ENCODE data around the gene PMS2.

Gene PMS2

GRCh38 chr7:6049780-6050179 lies 40.9 kb upstream of the PMS2 start:
- Histone ChIP-seq H3K79me2 (ENCODE audit: control insufficient read depth, low read length) (peaks cover 5% of the 10 kb centered on the region), H3K4me1 (ENCODE audit: control insufficient read depth, low read length) (no peaks in the 10 kb centered on the region), H3K4me2 (ENCODE audit: low read length) (no peak overlapping the region), H3F3A (ENCODE audit: control insufficient read depth, insufficient read depth) (0 out of 2 replicates have a peak, but pooled peaks cover 8% of the 10 kb centered on the region), H3K36me3 (ENCODE audit: control insufficient read depth, low read length) (peaks cover 73% of the 10 kb centered on the region), H3K27ac (ENCODE audit: low read depth, low read length) (no peak overlapping the region), H3K9me3 (ENCODE audit: control insufficient read depth, insufficient read depth, low read length) (no peaks in the 10 kb centered on the region), H3K4me3 (ENCODE audit: low read length) (no peak overlapping the region), H3K27me3 (ENCODE audit: control insufficient read depth, low read length) (no peaks in the 10 kb centered on the region), H3K9me2 (replicated peaks; ENCODE audit: control insufficient read depth, low read length) (no peaks in the 10 kb centered on the region), H4K20me1 (ENCODE audit: control insufficient read depth, insufficient read depth, low read depth, low read length) (no peaks in the 10 kb centered on the region)
- TF ChIP-seq EZH2phosphoT487 (IDR thresholded peaks at IDR 0.05; ENCODE audit: borderline replicate concordance, low read length) = no peak
- TF ChIP-seq CTCF (IDR thresholded peaks at IDR 0.05; ENCODE audit: low read depth, low read length, poor library complexity, severe bottlenecking) = no peak

GRCh38 chr7:6035686-6036085 lies 26.8 kb upstream of the PMS2 start:
- H3K4me2 ChIP-seq (ENCODE audit: low read length) = no peak overlapping the region
- H3K4me3 ChIP-seq (ENCODE audit: low read length) = no peak overlapping the region
- no peaks in the 10 kb centered on the region for H3K9me3 ChIP-seq (ENCODE audit: control insufficient read depth, insufficient read depth, low read length)
- no peak for TF ChIP-seq EZH2phosphoT487 (IDR thresholded peaks at IDR 0.05; ENCODE audit: borderline replicate concordance, low read length)
- no peak for TF ChIP-seq CTCF (IDR thresholded peaks at IDR 0.05; ENCODE audit: low read depth, low read length, poor library complexity, severe bottlenecking)
- H3K79me2 ChIP-seq (ENCODE audit: control insufficient read depth, low read length) = peaks cover 4% of the 10 kb centered on the region
- H3K36me3 ChIP-seq (ENCODE audit: control insufficient read depth, low read length) = peaks cover 87% of the 10 kb centered on the region
- H4K20me1 ChIP-seq (ENCODE audit: control insufficient read depth, insufficient read depth, low read depth, low read length) = peaks cover 10% of the 10 kb centered on the region; the same call in 1 of the 2 replicates
- no peaks in the 10 kb centered on the region for H3K27me3 ChIP-seq (ENCODE audit: control insufficient read depth, low read length)
- H3F3A ChIP-seq (ENCODE audit: control insufficient read depth, insufficient read depth) = peaks cover 2% of the 10 kb centered on the region; the same call in 1 of the 2 replicates
- H3K9me2 ChIP-seq (replicated peaks; ENCODE audit: control insufficient read depth, low read length) = no peaks in the 10 kb centered on the region
- no peaks in the 10 kb centered on the region for H3K4me1 ChIP-seq (ENCODE audit: control insufficient read depth, low read length)
- H3K27ac ChIP-seq (ENCODE audit: low read depth, low read length) = no peak overlapping the region

GRCh38 chr7:6035165-6035564 lies 26.3 kb upstream of the PMS2 start:
- Histone ChIP-seq H3K9me2 (replicated peaks; ENCODE audit: control insufficient read depth, low read length) (no peaks in the 10 kb centered on the region), H3K27me3 (ENCODE audit: control insufficient read depth, low read length) (no peaks in the 10 kb centered on the region), H3K36me3 (ENCODE audit: control insufficient read depth, low read length) (peaks cover 85% of the 10 kb centered on the region), H3K9me3 (ENCODE audit: control insufficient read depth, insufficient read depth, low read length) (no peaks in the 10 kb centered on the region), H3F3A (ENCODE audit: control insufficient read depth, insufficient read depth) (peaks cover 2% of the 10 kb centered on the region; the same call in 1 of the 2 replicates), H4K20me1 (ENCODE audit: control insufficient read depth, insufficient read depth, low read depth, low read length) (peaks cover 10% of the 10 kb centered on the region; the same call in 1 of the 2 replicates), H3K79me2 (ENCODE audit: control insufficient read depth, low read length) (peaks cover 4% of the 10 kb centered on the region), H3K4me1 (ENCODE audit: control insufficient read depth, low read length) (no peaks in the 10 kb centered on the region), H3K4me3 (ENCODE audit: low read length) (no peak overlapping the region), H3K4me2 (ENCODE audit: low read length) (no peak overlapping the region), H3K27ac (ENCODE audit: low read depth, low read length) (no peak overlapping the region)
- TF ChIP-seq CTCF (IDR thresholded peaks at IDR 0.05; ENCODE audit: low read depth, low read length, poor library complexity, severe bottlenecking) (no peak), EZH2phosphoT487 (IDR thresholded peaks at IDR 0.05; ENCODE audit: borderline replicate concordance, low read length) (no peak)
